HepG2 (cell line): Measurements from ENCODE around the gene OPRL1. TPM values are rescaled to one million over a fixed set of nuclear protein-coding genes. Genes with fewer than 3 reads are reported as not detected.

Experiments
- CHD2 ChIP-seq: IDR thresholded peaks from 2 replicates; pipeline ENCODE4 v1.6.1; 2011; ENCODE audit warnings: low read depth, low read length, improper control_type of control experiment
- ISX ChIP-seq: sonication (generic); formaldehyde crosslinking; conservative IDR thresholded peaks from 2 replicates; pipeline ENCODE4 v1.5.0; 2020; ENCODE audit warnings: missing genetic modification reagents
- KDM4B ChIP-seq: sonication (generic); formaldehyde crosslinking; IDR thresholded peaks from 2 replicates; pipeline ENCODE4 v1.4.0; 2020; ENCODE audit warnings: missing genetic modification reagents
- KLF6 ChIP-seq: IDR thresholded peaks from 2 replicates; pipeline ENCODE4 v1.8.0; 2016; ENCODE audit warnings: missing biosample characterization, missing genetic modification reagents
- MAFG ChIP-seq: sonication (generic); formaldehyde crosslinking; IDR thresholded peaks from 2 replicates; pipeline ENCODE4 v1.5.1; 2020; ENCODE audit warnings: mild to moderate bottlenecking, missing genetic modification reagents
- MBD4 ChIP-seq: IDR thresholded peaks from 2 replicates; pipeline ENCODE4 v1.6.1; 2012; ENCODE audit warnings: low read length, inconsistent platforms, borderline replicate concordance
- PHF8 ChIP-seq: sonication (generic); formaldehyde crosslinking; IDR thresholded peaks from 2 replicates; pipeline ENCODE4 v1.5.0; 2020; ENCODE audit warnings: missing genetic modification reagents
- POGZ ChIP-seq: sonication (generic); formaldehyde crosslinking; IDR thresholded peaks from 2 replicates; pipeline ENCODE4 v1.4.0; 2020; ENCODE audit warnings: mild to moderate bottlenecking, missing genetic modification reagents
- REL ChIP-seq: sonication (generic); formaldehyde crosslinking; conservative IDR thresholded peaks from 2 replicates; pipeline ENCODE4 v1.8.0; 2022; ENCODE audit warnings: mild to moderate bottlenecking, missing genetic modification reagents, moderate library complexity
- SALL2 ChIP-seq: sonication (generic); formaldehyde crosslinking; IDR thresholded peaks from 2 replicates; pipeline ENCODE4 v1.8.1; 2023; ENCODE audit warnings: mild to moderate bottlenecking, missing genetic modification reagents, inconsistent platforms
- SMYD3 ChIP-seq: sonication (generic); formaldehyde crosslinking; IDR thresholded peaks from 2 replicates; pipeline ENCODE4 v1.8.1; 2023; ENCODE audit warnings: mild to moderate bottlenecking, missing genetic modification reagents
- THAP11 ChIP-seq: IDR thresholded peaks from 2 replicates; pipeline ENCODE4 v1.6.1; 2016; ENCODE audit warnings: missing biosample characterization, missing genetic modification reagents
- ZNF143 ChIP-seq: sonication (generic); formaldehyde crosslinking; IDR thresholded peaks from 2 replicates; pipeline ENCODE4 v1.4.0; 2020; ENCODE audit warnings: missing genetic modification reagents
- ZNF496 ChIP-seq: sonication (generic); formaldehyde crosslinking; IDR thresholded peaks from 2 replicates; pipeline ENCODE4 v1.8.1; 2023; ENCODE audit warnings: mild to moderate bottlenecking, moderate library complexity, missing genetic modification reagents; ENCODE audit not compliant: insufficient replicate concordance
- ZNF512 ChIP-seq: sonication (generic); formaldehyde crosslinking; IDR thresholded peaks from 2 replicates; pipeline ENCODE4 v1.4.0; 2020; ENCODE audit warnings: mild to moderate bottlenecking, missing genetic modification reagents
- ZNF570 ChIP-seq: sonication (generic); formaldehyde crosslinking; IDR thresholded peaks from 2 replicates; pipeline ENCODE4 v1.4.0; 2020; ENCODE audit warnings: mild to moderate bottlenecking, missing genetic modification reagents, borderline replicate concordance
- ZNF639 ChIP-seq: conservative IDR thresholded peaks from 2 replicates; pipeline ENCODE4 v1.6.1; 2018; ENCODE audit warnings: missing genetic modification reagents
- ZNF713 ChIP-seq: sonication (generic); formaldehyde crosslinking; IDR thresholded peaks from 2 replicates; pipeline ENCODE4 v1.4.0; 2020; ENCODE audit warnings: mild to moderate bottlenecking, missing genetic modification reagents
- ZNF776 ChIP-seq: sonication (generic); formaldehyde crosslinking; IDR thresholded peaks from 2 replicates; pipeline ENCODE4 v1.4.0; 2020; ENCODE audit warnings: mild to moderate bottlenecking, missing genetic modification reagents
- ZNF788 ChIP-seq: sonication (generic); formaldehyde crosslinking; IDR thresholded peaks from 2 replicates; pipeline ENCODE4 v1.5.0; 2020; ENCODE audit warnings: mild to moderate bottlenecking, missing genetic modification reagents, borderline replicate concordance
- ZSCAN12 ChIP-seq: sonication (generic); formaldehyde crosslinking; IDR thresholded peaks from 2 replicates; pipeline ENCODE4 v1.9.0; 2021; ENCODE audit warnings: mild to moderate bottlenecking, missing genetic modification reagents
- polyA plus RNA-seq, 8 experiments: library from polyadenylated mRNA; depleted of rRNA in 3 of 8; stranded (reverse) in 7 of 8; unstranded in 1 of 8; fragments of >200 nt; fragmentation: Illumina TruSeq in 4 of 8; extraction: Trizol in 4 of 8; gene quantifications; 2 replicates each; pipeline versions ENCODE4 v1.2.1 to v1.2.3, GENCODE V29; 2011 to 2016; ENCODE audit warnings: low read depth in 4 of 8, missing spikeins in 1 of 8, mixed read lengths in 1 of 8; ENCODE audit not compliant: insufficient read depth in 1 of 8
- total RNA-seq, 5 experiments: library from RNA; depleted of rRNA; stranded (reverse); fragments of >200 nt; fragmentation: Illumina TruSeq; extraction: Trizol; gene quantifications; 2 replicates each; pipeline ENCODE4 v1.2.3, GENCODE V29; 2016; ENCODE audit warnings: low read depth in 1 of 5
- TF ChIP-seq, protein P1 (sequence below): sonication (generic); formaldehyde crosslinking; IDR thresholded peaks from 2 replicates; pipeline ENCODE4 v1.4.0; 2020; ENCODE audit warnings: mild to moderate bottlenecking, missing genetic modification reagents

Gene OPRL1
- total and polyA plus RNA-seq, 2 of the 13 experiments (the other 11 are each of a cell fraction or from before 2014, with no cell fraction given), result 0.35 to 0.71 TPM

GRCh38 chr20:64062596-64063388, 17.1 kb upstream of the OPRL1 start, which contains the start of gene TCEA2 (continued):
- TF ChIP-seq MAFG (CRISPR knock-in tag) (no peak), ZNF713 (peak; percentile 100), THAP11 (CRISPR knock-in tag) (peak; percentile 98), ZNF639 (CRISPR knock-in tag) (peak; percentile 93), ZNF496 (no peak), POGZ (CRISPR knock-in tag) (no peak; the same call in none of the 2 replicates), KDM4B (CRISPR knock-in tag) (peak; percentile 28), ZNF776 (CRISPR knock-in tag) (peak; percentile 92), KLF6 (CRISPR knock-in tag) (peak; percentile 83), REL (CRISPR knock-in tag) (peak; percentile 80; the same call in 1 of the 2 replicates), SMYD3 (CRISPR knock-in tag) (no peak), PHF8 (CRISPR knock-in tag) (peak; percentile 98), ISX (peak; percentile 33; the same call in 1 of the 2 replicates), MBD4 (no peak), ZNF143 (CRISPR knock-in tag) (peak; percentile 93), ZSCAN12 (CRISPR knock-in tag) (no peak; the same call in 1 of the 2 replicates), ZNF512 (CRISPR knock-in tag) (no peak), ZNF788 (peak; percentile 97), ZNF570 (no peak; the same call in 1 of the 2 replicates), SALL2 (CRISPR knock-in tag) (no peak; the same call in 1 of the 2 replicates), CHD2 (peak; percentile 76)
- TF ChIP-seq, protein P1, sequence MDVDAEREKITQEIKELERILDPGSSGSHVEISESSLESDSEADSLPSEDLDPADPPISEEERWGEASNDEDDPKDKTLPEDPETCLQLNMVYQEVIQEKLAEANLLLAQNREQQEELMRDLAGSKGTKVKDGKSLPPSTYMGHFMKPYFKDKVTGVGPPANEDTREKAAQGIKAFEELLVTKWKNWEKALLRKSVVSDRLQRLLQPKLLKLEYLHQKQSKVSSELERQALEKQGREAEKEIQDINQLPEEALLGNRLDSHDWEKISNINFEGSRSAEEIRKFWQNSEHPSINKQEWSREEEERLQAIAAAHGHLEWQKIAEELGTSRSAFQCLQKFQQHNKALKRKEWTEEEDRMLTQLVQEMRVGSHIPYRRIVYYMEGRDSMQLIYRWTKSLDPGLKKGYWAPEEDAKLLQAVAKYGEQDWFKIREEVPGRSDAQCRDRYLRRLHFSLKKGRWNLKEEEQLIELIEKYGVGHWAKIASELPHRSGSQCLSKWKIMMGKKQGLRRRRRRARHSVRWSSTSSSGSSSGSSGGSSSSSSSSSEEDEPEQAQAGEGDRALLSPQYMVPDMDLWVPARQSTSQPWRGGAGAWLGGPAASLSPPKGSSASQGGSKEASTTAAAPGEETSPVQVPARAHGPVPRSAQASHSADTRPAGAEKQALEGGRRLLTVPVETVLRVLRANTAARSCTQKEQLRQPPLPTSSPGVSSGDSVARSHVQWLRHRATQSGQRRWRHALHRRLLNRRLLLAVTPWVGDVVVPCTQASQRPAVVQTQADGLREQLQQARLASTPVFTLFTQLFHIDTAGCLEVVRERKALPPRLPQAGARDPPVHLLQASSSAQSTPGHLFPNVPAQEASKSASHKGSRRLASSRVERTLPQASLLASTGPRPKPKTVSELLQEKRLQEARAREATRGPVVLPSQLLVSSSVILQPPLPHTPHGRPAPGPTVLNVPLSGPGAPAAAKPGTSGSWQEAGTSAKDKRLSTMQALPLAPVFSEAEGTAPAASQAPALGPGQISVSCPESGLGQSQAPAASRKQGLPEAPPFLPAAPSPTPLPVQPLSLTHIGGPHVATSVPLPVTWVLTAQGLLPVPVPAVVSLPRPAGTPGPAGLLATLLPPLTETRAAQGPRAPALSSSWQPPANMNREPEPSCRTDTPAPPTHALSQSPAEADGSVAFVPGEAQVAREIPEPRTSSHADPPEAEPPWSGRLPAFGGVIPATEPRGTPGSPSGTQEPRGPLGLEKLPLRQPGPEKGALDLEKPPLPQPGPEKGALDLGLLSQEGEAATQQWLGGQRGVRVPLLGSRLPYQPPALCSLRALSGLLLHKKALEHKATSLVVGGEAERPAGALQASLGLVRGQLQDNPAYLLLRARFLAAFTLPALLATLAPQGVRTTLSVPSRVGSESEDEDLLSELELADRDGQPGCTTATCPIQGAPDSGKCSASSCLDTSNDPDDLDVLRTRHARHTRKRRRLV (CRISPR knock-in tag), result peak; percentile 89; the same call in 1 of the 2 replicates
